Measurements from ENCODE around the gene KRT84.

KRT84 gene

DNA sequence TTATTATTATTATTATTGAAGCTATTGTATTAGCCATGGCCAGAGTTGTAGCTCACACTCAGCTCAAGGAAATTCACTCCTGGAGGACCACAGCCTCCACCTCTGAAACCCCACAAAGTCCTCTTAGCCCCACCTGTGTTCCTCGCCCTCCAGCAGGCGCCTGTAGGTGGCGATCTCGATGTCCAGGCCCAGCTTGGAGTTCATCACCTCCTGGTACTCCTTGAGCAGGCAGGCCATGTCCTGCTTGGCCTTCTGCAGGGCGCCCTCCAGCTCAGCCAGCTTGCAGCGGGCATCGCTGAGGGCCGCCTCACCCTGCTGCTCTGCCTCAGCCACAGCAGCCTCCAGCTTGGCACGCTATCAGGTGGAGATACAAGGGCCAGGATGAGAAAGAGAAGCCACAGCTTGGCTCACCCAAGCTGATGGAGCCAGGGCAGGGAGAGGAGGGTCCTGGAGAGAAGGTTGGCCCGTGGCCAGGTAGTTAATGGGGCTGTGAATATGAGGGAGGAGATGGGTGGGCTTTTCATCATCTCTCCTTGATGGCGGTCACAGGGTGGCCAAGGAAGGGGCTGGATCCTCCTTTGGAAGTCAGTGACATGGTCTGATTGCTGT lies 23.2 kb downstream of the KRT84 start:
- H3K27ac ChIP-seq (replicated peaks) = no peak overlapping the region
- no peak for DNase-seq (ENCODE audit: low read depth in 1 of 2, low spot score in 1 of 2)
- no peak overlapping the region for H3K4me3 ChIP-seq (replicated peaks; ENCODE audit: insufficient read depth, low read length)
- TF ChIP-seq SPI1 (IDR thresholded peaks at IDR 0.05; ENCODE audit: borderline replicate concordance, low read depth) (no peak), GABPA (IDR thresholded peaks at IDR 0.05; ENCODE audit: low read depth) (no peak), REST (IDR thresholded peaks at IDR 0.05; ENCODE audit: insufficient replicate concordance, low read depth) (no peak), POLR2AphosphoS5 (IDR thresholded peaks at IDR 0.05; ENCODE audit: low read depth) (no peak)
- TF ChIP-seq, protein P1, sequence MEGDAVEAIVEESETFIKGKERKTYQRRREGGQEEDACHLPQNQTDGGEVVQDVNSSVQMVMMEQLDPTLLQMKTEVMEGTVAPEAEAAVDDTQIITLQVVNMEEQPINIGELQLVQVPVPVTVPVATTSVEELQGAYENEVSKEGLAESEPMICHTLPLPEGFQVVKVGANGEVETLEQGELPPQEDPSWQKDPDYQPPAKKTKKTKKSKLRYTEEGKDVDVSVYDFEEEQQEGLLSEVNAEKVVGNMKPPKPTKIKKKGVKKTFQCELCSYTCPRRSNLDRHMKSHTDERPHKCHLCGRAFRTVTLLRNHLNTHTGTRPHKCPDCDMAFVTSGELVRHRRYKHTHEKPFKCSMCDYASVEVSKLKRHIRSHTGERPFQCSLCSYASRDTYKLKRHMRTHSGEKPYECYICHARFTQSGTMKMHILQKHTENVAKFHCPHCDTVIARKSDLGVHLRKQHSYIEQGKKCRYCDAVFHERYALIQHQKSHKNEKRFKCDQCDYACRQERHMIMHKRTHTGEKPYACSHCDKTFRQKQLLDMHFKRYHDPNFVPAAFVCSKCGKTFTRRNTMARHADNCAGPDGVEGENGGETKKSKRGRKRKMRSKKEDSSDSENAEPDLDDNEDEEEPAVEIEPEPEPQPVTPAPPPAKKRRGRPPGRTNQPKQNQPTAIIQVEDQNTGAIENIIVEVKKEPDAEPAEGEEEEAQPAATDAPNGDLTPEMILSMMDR (IDR thresholded peaks at IDR 0.05; ENCODE audit: insufficient read depth, low read length) = no peak
- H3K27me3 ChIP-seq (ENCODE audit: insufficient read depth, poor library complexity, severe bottlenecking) = no peaks in the 10 kb centered on the region

GRCh38 chr12:52361553-52361952 lies 23.9 kb downstream of the KRT84 start:
- Histone ChIP-seq H3K27ac (replicated peaks) (no peak overlapping the region), H3K27me3 (ENCODE audit: insufficient read depth, poor library complexity, severe bottlenecking) (no peaks in the 10 kb centered on the region), H3K4me3 (replicated peaks; ENCODE audit: insufficient read depth, low read length) (no peak overlapping the region)
- no peak for DNase-seq (ENCODE audit: low read depth in 1 of 2, low spot score in 1 of 2)
- no peak for TF ChIP-seq SPI1 (IDR thresholded peaks at IDR 0.05; ENCODE audit: borderline replicate concordance, low read depth)

DNA sequence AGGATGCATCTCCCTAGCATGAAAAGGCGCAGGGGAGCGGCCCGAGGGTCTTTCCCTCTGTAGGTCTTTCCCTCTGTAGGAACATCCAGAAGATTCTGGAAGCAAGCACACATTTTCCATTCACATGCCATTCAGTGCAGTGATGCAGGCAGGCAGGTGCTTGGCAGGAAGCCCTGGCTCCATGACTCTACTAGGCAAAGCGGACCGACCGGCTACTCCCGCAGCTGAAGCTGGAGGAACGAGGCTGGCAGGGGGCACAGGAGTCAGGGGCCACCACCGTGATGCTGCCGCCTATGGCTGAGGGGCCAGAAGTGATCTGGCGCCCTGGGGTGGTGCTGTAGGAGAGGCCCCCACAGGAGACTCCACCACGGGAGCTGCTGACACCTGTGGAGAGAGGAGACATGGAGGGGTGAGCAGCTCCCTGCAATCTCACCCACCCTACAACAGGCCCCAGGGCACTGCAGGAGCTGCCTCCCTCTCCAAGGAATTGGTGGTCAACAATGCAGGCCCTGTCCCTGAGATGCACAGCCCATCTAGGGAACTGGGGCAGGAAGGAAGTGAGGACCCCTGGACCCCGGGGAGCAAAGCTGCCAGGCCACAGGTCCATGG lies 24.7 kb downstream of the KRT84 start:
- H3K27ac ChIP-seq (replicated peaks) = no peak overlapping the region
- TF ChIP-seq SPI1 (IDR thresholded peaks at IDR 0.05; ENCODE audit: borderline replicate concordance, low read depth) (no peak), POLR2AphosphoS5 (IDR thresholded peaks at IDR 0.05; ENCODE audit: low read depth) (no peak), GABPA (IDR thresholded peaks at IDR 0.05; ENCODE audit: low read depth) (no peak), REST (IDR thresholded peaks at IDR 0.05; ENCODE audit: insufficient replicate concordance, low read depth) (no peak)
- no peak overlapping the region for H3K4me3 ChIP-seq (replicated peaks; ENCODE audit: insufficient read depth, low read length)
- H3K27me3 ChIP-seq (ENCODE audit: insufficient read depth, poor library complexity, severe bottlenecking) = no peaks in the 10 kb centered on the region
- DNase-seq (ENCODE audit: low read depth in 1 of 2, low spot score in 1 of 2) = no peak

- no peak for TF ChIP-seq POLR2AphosphoS5 (IDR thresholded peaks at IDR 0.05; ENCODE audit: low read depth)
- no peak for TF ChIP-seq SPI1 (IDR thresholded peaks at IDR 0.05; ENCODE audit: borderline replicate concordance, low read depth)
- TF ChIP-seq, protein P1 (IDR thresholded peaks at IDR 0.05; ENCODE audit: insufficient read depth, low read length) = no peak
- TF ChIP-seq REST (IDR thresholded peaks at IDR 0.05; ENCODE audit: insufficient replicate concordance, low read depth) = no peak
- no peak for TF ChIP-seq GABPA (IDR thresholded peaks at IDR 0.05; ENCODE audit: low read depth)
- Histone ChIP-seq H3K27ac (replicated peaks) (no peak overlapping the region), H3K27me3 (ENCODE audit: insufficient read depth, poor library complexity, severe bottlenecking) (no peaks in the 10 kb centered on the region), H3K4me3 (replicated peaks; ENCODE audit: insufficient read depth, low read length) (no peak overlapping the region)
- no peak for DNase-seq (ENCODE audit: low read depth in 1 of 2, low spot score in 1 of 2)
Measured at GRCh38 chr12:52360106-52360662, 25.3 kb downstream of the KRT84 start.

All from HL-60 (cell line).